DMS53 treated with DMSO at 0.1 percent for 48 hours (cell line): ENCODE data around the gene PARP12.
A peak's percentile ranks its signal among the peaks of the same experiment; 100 is the strongest.

Experiments used
- DNase-seq: peaks from one replicate; lab custom pipeline; 2025; ENCODE audit not compliant: unreplicated experiment; lab: John Stamatoyannopoulos, UW

PARP12 gene

DNA sequence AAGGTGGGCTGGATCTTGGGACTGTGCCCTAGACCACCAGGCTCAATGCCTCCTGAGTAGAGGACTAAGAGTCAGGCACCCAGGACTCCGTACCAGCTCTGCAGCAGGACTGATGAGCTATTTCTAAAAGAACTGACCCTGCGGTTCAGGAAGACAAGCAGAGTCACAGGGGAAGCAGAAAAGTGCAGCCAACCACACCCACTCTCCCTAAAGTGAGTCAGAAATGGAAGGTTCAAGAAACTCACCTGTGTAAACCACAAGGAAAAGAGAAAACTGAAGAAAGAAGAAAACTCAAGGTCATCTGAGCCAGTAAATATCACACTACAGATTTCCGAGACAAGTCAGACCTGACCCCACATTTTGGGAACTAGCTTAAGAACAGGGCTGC lies 2.5 kb downstream of the PARP12 start:
- DNase-seq: no peak

DNA sequence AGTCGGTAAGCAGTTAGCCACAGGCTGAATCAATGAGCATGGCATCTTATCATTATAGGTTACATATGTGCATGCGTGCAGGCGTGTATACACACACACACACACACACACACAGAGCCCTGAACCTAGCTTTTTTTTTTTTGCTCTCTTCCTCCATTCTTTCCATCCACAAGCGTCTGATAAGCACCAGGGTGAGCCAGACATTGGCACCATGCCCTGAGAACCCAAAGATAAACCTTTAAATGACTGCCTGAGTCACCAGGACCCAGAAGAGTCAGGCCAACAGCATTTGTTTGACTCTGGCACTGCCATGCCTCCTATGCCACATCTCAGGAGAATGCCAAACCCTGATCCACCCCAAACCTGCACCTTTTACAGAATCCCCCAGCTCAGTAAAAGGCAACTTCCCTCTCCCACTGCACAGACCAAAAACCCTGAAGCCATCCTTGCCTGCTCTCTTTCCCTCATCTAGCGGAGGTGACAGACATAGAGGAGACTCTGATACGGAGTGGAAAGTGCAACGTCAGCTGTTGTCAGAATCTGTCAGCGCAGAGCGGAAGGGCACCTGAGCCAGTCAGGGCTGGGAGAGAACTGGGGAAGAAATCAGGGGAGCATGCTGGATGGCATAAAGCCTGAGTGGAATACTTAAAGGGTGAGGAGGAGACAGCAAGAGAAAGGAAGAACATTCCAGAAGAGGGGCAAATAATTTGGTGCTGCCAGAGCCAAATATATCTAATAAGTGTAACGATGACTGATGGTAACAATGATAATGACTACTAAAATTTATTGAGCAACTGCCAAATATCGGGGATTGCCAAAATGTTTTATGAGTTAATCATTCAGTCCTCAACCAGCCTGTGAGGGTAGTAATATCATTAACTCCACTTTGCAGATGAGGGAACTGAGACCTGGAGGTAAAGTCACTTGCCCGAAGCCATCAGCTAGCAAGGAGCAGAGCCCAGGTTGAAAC lies 3.2 kb downstream of the PARP12 start:
- peak; percentile 21 for DNase-seq

DNA sequence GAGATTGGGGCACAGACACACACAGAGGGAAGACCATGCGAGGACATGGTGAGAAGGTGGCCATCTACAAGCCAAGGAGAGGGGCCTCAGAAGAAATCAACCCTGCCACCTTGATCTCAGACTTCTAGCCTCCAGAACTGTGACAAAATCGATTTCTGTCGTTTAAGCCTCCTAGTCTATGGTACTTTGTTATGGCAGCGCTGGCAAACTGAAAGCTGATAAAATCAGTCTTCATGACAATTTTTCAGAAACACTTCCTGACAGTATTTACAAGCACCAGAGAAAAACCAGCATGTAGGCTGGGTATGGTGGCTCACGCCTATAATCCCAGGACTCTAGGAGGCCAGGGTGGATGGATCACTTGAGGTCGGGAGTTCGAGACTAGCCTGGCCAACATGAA lies 4.2 kb downstream of the PARP12 start:
- DNase-seq: no peak

DNA sequence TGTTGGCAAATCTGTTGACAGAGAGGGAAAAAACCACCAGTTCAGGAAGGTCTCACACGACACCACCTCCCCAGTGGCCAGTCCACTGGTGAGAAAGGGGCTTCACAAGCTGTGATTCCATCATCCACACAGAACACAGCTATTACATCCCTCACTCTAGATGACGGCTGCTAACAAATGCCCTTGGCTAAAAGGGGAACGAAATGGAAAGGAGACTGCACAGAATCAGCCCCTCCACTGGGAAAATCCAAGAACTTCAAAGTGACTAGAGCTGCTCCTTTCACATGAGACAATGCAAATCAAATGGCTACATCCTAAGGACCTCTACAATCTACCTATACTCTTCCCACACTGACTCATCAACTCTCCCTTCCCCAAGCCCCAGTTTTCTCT lies 5.6 kb downstream of the PARP12 start:
- DNase-seq: no peak

DNA sequence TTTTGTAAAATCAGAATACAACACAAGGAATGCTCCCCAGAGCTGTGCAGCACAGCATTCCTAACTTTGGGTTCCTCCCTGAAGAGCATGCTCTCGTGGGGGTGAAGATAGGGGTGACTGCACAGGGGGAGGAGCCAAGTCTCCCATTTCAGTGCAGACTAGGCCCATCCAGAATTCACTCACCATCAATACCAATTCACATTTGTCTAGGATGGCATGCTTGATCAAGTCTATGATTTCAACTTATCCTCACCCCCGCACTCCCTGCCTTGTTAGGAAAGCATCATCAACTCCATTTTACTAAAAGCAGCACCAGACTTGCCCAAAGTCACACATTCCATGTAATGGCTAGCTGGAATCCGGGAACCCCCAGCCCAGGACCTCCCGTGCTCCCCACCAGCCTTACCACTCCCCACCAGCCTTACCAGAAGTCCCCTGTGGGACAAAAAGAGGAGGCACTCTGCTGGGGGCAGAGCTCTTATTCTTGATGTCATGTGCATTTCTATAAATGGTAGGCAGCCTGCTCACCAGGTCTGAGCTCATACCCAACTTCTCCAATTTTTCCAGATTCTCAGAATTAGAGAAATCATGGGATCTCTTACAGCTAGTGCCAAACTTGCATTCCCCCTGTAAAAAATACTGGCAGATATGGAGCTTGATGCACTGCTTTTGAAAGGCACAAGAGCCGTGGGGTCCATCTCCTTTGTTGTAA lies 6.2 kb downstream of the PARP12 start:
- no peak for DNase-seq

DNA sequence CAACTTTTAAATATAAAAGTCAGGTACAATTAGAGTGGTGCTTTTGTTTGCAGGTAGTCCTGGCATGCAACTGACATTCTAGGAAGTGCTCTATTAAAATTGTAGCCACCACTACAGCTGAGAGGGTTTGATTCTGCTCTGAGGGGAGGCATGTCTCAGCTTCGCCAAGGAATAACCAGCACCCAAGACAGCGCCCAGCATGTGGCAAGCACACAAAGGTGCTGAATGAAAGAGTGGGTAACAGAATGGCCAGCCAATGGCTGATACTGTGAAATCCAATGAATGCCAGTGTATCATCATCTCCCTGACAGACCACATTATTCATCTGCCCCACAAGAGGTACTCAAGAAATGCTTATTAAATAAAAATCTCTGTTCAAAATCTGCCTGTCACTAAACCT lies 6.9 kb downstream of the PARP12 start:
- DNase-seq: no peak

DNA sequence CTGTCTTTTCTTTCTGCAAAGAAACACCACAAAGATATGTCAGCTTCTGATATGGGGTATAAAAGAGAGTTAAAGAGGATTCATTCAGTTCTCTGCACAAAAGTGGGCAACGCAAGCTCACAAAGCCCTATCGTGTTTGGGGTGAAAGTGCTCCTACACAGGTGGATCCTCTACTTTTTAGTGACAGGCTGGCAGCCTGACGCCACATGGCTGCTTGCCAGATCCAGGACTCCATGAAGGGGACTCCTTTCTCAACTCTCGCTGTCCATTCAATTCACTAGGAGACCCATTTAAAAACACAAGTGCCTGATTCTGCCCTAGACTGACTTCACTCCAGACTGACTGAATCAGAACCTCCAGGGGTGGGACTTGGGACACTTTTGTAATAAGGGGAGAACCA lies 8.0 kb downstream of the PARP12 start:
- no peak for DNase-seq

DNA sequence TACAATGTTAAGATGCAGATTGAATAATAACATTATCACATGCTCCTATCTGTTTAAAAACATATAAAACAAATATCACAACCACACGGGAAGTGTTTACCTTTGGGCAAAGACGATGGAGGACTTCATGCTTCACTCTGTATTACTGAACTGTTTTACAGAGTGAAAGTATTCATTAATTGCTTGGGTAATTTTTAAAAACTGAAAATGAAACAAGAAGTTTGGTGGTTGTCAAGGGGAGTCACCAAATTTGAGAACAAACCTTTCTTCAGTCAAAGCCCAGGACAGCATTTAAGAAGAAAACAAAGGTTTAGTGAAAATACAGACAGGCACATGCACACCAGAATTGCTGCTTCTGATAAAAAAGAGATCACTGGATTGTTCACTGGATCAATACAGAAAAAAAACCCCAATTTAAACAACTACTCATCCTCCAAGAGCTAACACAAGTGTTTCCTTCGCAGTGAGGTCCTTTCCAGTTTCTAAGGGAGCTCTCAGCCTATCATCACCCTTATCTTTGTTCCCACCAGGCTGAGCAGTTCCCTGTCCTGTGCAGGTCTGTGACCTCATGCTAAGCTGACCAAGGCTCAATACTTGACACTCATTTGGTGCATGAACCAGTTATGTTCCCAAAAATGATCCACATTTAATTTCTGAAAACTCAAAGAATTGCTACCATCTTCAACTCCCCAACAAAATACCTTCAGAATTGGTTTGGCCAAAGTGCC lies 8.8 kb downstream of the PARP12 start:
- DNase-seq: no peak

DNA sequence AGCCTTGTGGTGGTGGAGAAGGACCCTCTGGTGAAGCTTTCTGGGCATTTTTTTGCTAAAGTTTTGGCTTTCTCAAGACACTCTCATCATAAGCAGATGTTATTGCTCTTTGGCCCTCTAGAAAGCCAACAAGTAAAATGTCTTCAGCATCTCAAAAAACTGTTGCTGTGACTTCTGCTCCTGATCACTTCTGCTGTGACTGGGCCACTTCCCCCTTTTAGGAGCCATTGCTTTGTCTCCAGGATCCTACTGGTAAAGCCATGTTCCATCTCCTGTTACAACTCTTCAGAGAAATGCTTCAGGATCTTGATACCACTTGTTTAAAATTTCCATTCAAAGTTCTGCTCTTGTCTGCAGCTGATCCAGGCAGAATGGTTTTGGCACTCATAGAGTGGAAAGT lies 10.9 kb downstream of the PARP12 start:
- no peak for DNase-seq

DNA sequence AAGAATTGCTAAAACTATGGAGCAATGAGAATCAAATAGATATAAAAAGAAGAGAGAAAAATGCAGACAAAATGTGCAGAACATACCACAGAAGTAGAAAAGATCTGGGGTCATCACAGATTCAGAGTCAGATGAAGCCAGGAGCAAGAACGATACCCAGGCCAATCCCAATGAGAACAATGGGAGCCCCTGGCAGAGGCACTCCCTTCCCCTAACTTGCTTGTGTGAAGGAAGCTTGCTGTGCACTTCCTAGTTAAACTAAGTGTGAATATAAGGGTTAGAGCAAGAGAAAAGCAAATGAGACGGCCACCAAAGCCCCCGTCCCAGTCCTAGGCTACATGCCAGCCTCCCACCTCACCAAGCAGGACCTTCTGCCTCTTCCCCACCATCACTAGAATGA lies 12.7 kb downstream of the PARP12 start:
- no peak for DNase-seq

DNA sequence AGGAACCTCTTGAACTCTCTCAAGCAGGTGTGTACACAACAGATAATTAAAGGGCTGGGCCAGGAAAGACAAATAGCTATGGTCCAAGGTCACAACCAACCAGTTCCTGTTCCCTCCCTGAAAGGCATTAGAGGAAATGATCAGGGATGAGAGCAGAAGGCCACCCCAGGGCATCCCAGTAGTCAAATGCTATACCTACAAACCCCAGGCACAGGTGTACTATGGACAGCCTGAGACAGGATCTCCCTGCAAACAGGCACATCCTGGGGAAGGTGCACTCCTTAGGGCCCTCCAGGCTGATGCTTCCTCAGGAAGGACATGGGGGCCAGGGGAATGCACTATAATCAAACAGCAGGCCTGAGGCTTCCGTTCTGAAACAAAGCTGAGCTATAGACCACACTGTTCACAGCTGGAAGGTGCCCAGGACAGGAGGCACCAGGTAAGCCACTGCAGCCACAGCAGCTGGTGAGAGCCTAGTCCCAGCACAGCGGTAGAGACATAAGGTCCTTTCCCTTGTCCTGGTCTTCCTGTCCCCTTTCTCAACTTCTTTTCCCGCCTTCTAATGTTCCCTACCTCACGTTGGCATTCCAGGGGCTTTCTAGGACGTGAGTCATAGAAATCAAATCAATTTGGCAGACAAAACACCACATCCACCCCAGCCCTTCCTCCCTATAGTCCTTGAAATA lies 13.3 kb downstream of the PARP12 start:
- peak; percentile 95 for DNase-seq

DNA sequence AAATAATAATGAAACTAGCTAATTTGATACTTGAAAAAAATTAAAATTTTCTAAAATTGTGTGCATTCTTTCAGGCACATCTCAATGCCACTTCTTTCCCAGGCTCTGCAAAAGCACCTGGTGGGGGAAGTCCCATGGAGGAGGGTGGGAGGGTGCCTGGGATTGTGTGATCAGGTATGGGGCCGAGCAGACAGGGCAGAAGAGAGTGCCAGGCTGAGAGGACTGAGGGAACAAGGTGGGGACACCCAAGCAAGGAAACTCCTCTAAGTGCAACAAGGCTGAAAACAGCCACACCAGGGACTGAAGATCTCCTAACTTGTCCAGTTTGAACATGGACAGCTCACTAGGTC lies 13.8 kb downstream of the PARP12 start:
- no peak for DNase-seq

DNA sequence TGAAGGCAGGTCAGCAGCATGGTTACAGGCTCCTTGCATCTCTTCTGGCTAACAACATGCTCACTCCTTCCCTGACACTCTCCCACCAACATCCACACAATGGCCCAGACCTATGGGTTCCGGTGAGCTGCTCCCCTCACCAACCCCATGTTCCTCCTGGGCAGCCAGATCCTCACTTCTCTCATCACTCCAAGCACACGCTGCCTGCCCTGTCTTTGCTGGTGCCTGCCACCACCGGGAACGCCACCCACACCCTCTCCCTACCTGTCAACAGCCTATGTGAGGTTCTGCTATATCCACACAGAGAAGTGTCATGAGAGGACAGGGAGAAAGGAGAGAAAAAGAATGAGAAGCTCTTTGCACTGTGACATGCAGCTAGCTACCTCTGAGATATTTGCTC lies 14.6 kb downstream of the PARP12 start:
- DNase-seq: no peak

DNA sequence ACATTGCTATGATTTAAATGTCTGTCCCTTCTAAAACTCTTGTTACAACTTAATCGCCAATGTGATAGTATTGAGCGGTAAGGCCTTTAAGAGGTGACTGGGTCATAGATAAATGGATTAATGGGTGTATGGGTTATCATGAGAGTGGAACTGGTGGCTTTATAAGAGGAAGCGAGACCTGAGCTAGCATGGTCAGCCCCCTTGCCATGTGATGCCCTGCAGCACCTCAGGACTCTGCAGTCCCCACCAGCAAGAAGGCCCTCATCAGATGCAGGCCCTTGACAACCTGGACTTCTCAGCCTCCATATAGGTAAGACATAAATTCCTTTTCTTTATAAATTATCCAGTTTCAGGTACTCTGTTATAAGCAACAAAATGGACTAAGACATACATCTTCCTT lies 15.6 kb downstream of the PARP12 start:
- DNase-seq: no peak

DNA sequence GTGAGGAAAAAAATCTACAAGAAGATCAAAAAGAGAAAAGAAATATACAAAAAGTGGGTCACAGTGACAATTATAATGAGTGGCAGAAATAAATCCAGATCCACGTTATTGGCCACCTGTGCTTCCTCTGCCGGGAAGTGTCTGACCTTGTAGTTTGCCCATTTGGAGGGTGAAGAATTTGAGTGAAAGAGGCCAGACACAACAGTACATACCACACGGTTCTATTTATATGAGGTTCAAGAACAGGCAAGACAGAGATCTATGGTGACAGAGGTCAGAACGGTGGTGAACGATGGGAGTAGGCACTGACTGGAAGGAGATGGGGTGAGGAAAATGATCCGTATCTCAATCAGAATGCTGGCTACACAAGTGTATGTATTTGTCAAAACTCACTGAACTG lies 17.1 kb downstream of the PARP12 start:
- DNase-seq: no peak

DNA sequence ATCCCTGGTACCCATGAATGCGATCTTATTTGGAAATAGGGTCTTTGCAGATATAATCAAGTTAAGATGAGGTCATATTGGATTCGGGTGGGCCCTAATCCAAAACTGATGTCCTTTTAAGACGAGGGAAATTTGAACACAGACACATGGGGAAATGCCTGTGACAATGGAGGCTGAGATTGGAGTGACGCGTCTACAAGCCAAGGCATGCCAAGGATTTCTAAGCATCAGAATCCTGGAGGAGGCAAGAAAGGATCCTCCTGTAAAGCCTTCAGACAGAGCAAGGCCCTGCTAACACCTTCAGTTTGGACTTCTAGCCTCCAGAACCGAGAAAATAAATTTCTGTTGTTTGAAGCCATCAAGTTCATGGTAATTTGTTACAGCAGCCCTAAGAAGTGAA lies 18.5 kb downstream of the PARP12 start:
- no peak for DNase-seq

DNA sequence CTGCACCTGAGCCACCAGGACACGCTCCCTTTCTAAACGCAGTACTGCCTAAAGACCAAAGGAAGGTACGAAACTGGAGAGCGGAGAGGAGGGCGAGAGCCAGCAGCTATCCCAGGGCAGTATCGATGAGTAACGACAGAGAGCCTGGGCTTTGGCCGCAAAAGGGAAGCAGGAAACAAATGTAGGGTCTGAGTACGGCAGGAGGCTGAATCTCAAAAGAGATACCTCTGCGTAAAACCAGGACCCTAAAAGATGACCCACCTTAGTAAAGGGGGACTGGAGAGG lies 20.4 kb downstream of the PARP12 start:
- DNase-seq: no peak

DNA sequence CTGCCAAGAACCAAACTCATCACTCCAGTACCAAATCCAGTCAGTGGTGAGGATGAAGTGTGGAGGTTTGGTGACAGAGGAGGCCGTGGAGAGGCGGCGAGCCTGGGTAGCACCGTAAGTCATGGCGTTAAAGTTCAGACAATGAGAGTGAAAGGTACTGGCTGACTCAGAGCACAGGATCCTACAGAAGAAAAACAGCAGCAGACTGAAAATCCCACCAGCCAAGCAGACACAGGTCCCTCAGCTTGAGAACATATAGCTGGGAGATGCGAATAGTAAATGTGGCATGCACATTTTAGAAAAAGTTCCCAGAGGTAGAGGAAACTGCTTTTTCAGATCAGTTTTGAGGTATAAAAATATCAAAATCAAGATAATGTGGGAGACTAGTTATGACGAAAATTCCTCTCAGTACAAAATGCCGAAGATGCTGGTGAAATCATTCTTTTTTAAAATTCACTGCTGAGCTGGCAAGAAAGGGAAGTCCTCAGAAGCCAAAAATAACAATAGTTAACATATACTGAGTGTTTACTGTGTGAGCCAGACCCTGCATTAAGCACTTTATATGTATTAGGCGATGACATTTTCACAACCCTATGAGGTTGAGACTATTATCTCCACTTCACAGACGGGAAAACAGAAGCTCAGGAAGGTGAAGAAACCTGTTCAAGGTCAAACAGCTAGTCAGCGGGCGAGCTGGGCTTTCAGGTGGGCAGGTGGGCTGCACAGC lies 20.9 kb downstream of the PARP12 start:
- DNase-seq: no peak

DNA sequence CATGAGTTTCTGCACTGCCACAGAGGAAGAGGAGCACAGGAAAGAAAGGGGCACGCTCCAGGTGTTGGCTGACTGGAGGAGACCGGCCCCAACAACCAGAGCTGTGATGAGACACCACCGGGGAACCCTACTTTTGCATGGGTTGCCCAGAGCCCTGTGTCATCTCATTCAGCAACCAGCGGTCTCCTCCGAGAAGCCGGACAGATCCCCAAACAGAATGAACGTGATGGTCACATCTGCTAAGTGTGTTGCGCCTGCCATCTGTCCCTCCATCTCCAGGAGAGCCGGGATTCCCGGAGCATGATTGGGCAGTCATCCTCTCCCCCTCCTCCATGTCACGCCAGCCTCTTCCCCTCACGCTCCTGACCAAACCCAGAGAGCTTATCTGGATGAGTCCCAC lies 22.9 kb downstream of the PARP12 start:
- no peak for DNase-seq

DNA sequence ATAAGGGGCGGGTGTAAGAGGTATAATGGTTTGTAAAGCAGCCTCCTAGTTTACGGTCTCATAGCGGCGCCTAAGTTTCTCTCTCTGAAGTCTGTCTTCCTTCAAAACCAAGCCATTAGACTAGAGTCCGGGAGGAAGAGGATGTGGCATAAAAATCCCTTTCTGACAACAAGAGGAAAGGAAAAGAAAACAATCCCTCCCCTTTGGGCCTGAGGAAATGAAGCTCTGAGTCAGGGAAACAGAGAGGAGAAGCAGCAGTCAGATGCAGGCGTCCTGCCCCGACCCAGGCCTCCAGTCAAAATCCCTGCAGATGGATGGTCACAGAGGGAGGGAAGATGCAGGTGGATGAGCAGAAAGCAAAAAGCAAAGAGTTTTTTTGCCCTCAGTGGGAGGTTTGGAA lies 23.7 kb downstream of the PARP12 start:
- DNase-seq: no peak
